Left lung (tissue), 14 donors: ENCODE results near the gene PI4KA. TPM values are rescaled to one million over a fixed set of nuclear protein-coding genes. Genes with fewer than 3 reads are reported as not detected.

Source experiments
- ATAC-seq: fragments of 200-7000 bp; cut with Tn5 transposase; one replicate; pipeline ENCODE4 v1.9.1; 2020; ENCODE audit warnings: moderate library complexity
- DNase-seq, 4 donors: peaks; one replicate each; pipeline ENCODE4 v3.0.0-alpha.2; 2013 to 2020
- H3K27ac ChIP-seq, 2 donors: fragments of 200-600 bp; sonication (generic) in 1 of 2; one replicate each; pipeline versions ENCODE4 v1.5.0 to v1.8.0; 2020 to 2021
- H3K27me3 ChIP-seq, 2 donors: fragments of 200-600 bp; sonication (generic) in 1 of 2; one replicate each; pipeline versions ENCODE4 v1.5.0 to v1.8.0; 2020 to 2021
- H3K36me3 ChIP-seq, 2 donors: fragments of 200-600 bp; sonication (generic) in 1 of 2; one replicate each; pipeline versions ENCODE4 v1.5.0 to v1.8.0; 2020 to 2021
- H3K4me1 ChIP-seq, 2 donors: fragments of 200-600 bp; one replicate each; pipeline ENCODE4 v1.8.0; 2021
- H3K4me3 ChIP-seq, 2 donors: fragments of 200-600 bp; sonication (generic) in 1 of 2; one replicate each; pipeline versions ENCODE4 v1.5.0 to v1.8.0; 2020 to 2021; ENCODE audit warnings: mild to moderate bottlenecking in 1 of 2
- H3K9me3 ChIP-seq, 2 donors: fragments of 200-600 bp; sonication (generic) in 1 of 2; one replicate each; pipeline versions ENCODE4 v1.5.0 to v1.8.0; 2020 to 2021
- intact Hi-C, 2 donors: fragments of 100-400 bp; cut with DNase I; formaldehyde crosslinking; loops; one replicate each; pipeline versions ENCODE4 v1.11.2 to v1.14.2; 2022
- long read RNA-seq, 12 donors: library from polyadenylated mRNA in 2 of 12; unstranded in 2 of 12; transcript quantifications; one replicate each; pipeline ENCODE4 v2.0.0 and lab custom pipeline, GENCODE V29; 2019 to 2026
- polyA plus RNA-seq, 6 donors: library from polyadenylated mRNA; unstranded; fragments of 120-200 nt; gene quantifications; one replicate each; pipeline ENCODE4 v1.2.1, GENCODE V29; 2013; ENCODE audit not compliant: insufficient read length in 6 of 6
- total RNA-seq, 2 donors: library from RNA; stranded (reverse); fragmentation: NEBNext Ultra II Directional; extraction: Animal tissue kit (Norgen Biotek cat#: 25700); gene quantifications; one replicate each; pipeline ENCODE4 v1.2.1, GENCODE V29; 2021
- TF ChIP-seq, protein P1 (sequence below), 2 donors: fragments of 200-600 bp; sonication (generic) in 1 of 2; IDR thresholded peaks; one replicate each; pipeline versions ENCODE4 v1.5.0 to v1.8.0; 2021; ENCODE audit warnings: antibody characterized with exemption in 2 of 2
- donor health status: DM: no; HTN: yes; CAD: no.
- donor health status: DM: no; HTN: no; CAD: no.

Gene PI4KA
- total RNA-seq: 100 to 1,000 TPM in 1 of 2 donors, 10 to 100 TPM in 1; 86.7 to 108 TPM
- 10 to 100 TPM; 60.5 to 80.7 (median 68.9) TPM for polyA plus RNA-seq
- long read RNA-seq, donor 1, partial matches to known transcripts: 106 of 106 reads
- long read RNA-seq, donor 1, other reads (novel, unspliced or antisense): 0 of 106 reads
- long read RNA-seq, donor 2, partial matches to known transcripts: 86 of 89 reads
- long read RNA-seq, donor 2, other reads (novel, unspliced or antisense): 0 of 89 reads
- long read RNA-seq, donor 3, full-length matches to known transcripts: 2 of 8 reads
- long read RNA-seq, donor 3, partial matches to known transcripts: 6 of 8 reads
- long read RNA-seq, donor 3, other reads (novel, unspliced or antisense): 0 of 8 reads
- long read RNA-seq, donor 4, partial matches to known transcripts: 5 of 5 reads
- long read RNA-seq, donor 4, other reads (novel, unspliced or antisense): 0 of 5 reads
- long read RNA-seq, donor 5, partial matches to known transcripts: 46 of 55 reads
- long read RNA-seq, donor 5, other reads (novel, unspliced or antisense): 9 of 55 reads
- long read RNA-seq, donor 6, partial matches to known transcripts: 7 of 8 reads
- long read RNA-seq, donor 6, other reads (novel, unspliced or antisense): 0 of 8 reads
- long read RNA-seq, donor 7: 0 reads
- long read RNA-seq, donor 8, partial matches to known transcripts: 55 of 76 reads
- long read RNA-seq, donor 8, other reads (novel, unspliced or antisense): 20 of 76 reads
- long read RNA-seq, donor 9: 0 reads
- long read RNA-seq, donor 10, partial matches to known transcripts: 3 of 5 reads
- long read RNA-seq, donor 10, other reads (novel, unspliced or antisense): 2 of 5 reads
- long read RNA-seq, donor 11, full-length matches to known transcripts: 6 of 108 reads
- long read RNA-seq, donor 11, partial matches to known transcripts: 102 of 108 reads
- long read RNA-seq, donor 11, other reads (novel, unspliced or antisense): 0 of 108 reads
- long read RNA-seq, donor 12, partial matches to known transcripts: 7 of 7 reads
- long read RNA-seq, donor 12, other reads (novel, unspliced or antisense): 0 of 7 reads

DNA sequence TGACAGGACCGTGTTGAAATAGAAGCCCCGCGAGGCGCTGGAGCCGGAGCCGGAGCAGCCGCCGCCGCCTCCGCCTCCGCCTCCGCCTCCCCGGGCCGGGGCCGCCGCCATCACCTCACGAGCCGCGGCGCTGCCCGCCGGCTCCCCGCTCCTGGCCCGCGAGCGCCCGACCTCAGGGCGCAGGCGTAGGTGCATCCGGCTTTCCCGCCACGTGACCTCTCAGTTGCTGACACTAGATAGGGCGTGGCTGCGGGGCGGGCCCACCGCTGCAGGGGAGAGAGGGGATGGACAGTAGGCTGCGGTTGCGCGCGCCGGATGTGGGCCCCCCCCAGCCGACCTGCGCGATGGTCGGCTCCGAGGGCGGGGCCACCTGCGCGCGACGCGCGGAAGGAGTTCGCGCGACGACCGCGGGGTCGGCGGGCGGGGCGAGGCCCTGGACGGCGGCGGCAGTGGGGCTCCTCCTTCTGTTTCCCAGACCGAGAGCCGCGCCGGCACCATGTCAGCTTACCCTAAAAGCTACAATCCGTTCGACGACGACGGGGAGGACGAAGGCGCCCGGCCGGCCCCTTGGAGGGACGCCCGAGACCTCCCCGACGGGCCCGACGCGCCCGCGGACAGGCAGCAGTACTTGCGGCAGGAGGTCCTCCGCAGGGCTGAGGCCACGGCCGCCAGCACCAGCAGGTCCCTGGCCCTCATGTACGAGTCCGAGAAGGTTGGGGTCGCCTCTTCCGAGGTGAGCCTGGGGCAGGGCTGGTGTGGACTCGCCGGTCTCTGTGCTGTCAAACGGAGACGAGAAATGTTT, at the start of gene PI4KA, which contains the start of gene SNAP29:
Gene PI4KA (minus strand): TSS at position 197 of the 802 bp plus-strand sequence. CDS start 86 bp downstream, at position 111.
Gene SNAP29 (plus strand): TSS at position 393 of the 802 bp plus-strand sequence. CDS start 104 bp downstream, at position 497.
- H3K27ac ChIP-seq: peak within 1 kb of the TSS; percentile 90 to 91
- H3K9me3 ChIP-seq: no peaks in the 10 kb centered on the region
- H3K36me3 ChIP-seq: peaks cover 0 to 7% of the 10 kb centered on the region in 2 donors
- peak within 1 kb of the TSS; percentile 74 to 75 for H3K4me3 ChIP-seq
- TF ChIP-seq, protein P1, sequence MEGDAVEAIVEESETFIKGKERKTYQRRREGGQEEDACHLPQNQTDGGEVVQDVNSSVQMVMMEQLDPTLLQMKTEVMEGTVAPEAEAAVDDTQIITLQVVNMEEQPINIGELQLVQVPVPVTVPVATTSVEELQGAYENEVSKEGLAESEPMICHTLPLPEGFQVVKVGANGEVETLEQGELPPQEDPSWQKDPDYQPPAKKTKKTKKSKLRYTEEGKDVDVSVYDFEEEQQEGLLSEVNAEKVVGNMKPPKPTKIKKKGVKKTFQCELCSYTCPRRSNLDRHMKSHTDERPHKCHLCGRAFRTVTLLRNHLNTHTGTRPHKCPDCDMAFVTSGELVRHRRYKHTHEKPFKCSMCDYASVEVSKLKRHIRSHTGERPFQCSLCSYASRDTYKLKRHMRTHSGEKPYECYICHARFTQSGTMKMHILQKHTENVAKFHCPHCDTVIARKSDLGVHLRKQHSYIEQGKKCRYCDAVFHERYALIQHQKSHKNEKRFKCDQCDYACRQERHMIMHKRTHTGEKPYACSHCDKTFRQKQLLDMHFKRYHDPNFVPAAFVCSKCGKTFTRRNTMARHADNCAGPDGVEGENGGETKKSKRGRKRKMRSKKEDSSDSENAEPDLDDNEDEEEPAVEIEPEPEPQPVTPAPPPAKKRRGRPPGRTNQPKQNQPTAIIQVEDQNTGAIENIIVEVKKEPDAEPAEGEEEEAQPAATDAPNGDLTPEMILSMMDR (IDR thresholded peaks at IDR 0.05): peak; percentile 16 to 51
- DNase-seq (peak; percentile 95 to 100 (median 99)), ATAC-seq (peak; percentile 97)
- intact Hi-C loops: no loop called here
- H3K27me3 ChIP-seq: no peaks in the 10 kb centered on the region
- H3K4me1 ChIP-seq: peaks cover 17 to 70% of the 10 kb centered on the region in 2 donors

DNA sequence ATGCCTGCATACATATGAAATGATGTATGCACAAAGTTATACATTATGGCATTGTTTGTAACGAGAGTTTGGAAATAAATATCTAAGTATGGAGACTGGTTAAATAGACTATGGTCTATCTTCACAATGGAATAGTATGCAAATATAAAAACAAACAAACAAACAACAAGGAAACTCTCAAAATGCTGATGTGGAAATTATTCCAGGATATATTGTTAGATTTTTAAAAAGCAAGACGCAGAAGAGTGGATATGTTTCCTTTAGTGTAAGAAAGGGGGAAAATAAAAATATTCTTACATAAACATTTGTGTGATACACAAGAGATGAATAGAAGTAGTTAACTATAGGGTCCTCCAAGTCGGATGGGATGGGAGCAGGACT, 47.8 kb upstream of the PI4KA start:
- intact Hi-C loops: no loop called here
- H3K4me1 ChIP-seq: peaks cover 0 to 17% of the 10 kb centered on the region in 2 donors
- no peaks in the 10 kb centered on the region for H3K27me3 ChIP-seq
- ATAC-seq (no peak), DNase-seq (no peak)
- no peaks in the 10 kb centered on the region for H3K36me3 ChIP-seq
- no peak overlapping the region for H3K27ac ChIP-seq
- no peaks in the 10 kb centered on the region for H3K9me3 ChIP-seq
- H3K4me3 ChIP-seq: no peak overlapping the region
- TF ChIP-seq, protein P1 (IDR thresholded peaks at IDR 0.05): no peak

DNA sequence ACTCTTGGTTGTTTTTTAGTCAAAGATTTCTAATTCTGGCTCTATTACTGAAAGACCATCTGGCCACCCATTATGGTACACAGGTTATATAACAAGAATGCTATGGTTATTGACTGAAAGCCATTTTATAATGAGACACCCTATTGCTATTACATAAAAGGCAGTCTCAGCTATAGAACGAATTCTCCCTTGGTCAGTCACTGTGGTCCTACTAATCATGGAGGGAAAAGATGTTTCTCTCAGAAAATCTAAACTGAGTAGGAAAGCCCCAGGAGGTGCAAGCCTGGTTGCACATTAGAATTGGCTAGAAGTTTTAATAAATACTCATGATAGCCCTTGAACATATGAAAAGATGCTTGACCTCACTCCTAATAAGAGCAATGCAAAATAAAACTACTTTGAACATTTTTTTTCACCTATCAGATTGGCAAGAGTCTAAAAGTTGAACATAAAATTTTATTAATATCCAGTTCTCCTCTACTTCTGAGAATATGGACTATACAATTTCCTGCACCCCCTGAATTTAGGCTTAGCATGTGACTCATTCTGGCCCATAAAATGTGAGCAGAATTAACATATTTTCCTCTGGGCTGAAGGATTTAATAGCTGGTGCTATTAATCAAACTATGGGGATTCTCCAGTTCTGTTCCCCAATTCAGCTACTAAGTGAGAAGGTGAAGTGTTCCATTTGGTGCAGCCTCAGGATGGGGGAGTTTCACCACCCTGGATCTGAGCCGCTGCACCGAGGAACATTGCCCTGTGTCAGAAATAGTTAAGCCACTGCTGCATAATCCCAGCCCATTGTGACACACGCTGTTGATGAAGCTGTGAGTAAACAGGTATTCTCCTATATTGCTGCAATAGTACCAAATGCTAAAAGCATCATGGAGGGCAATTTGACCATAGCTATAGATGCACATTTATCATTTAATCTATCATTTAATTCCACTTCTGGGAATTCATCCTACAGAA, 47.1 kb upstream of the PI4KA start:
- TF ChIP-seq, protein P1 (IDR thresholded peaks at IDR 0.05): no peak
- intact Hi-C loops: no loop called here
- peak; percentile 51 for ATAC-seq

DNA sequence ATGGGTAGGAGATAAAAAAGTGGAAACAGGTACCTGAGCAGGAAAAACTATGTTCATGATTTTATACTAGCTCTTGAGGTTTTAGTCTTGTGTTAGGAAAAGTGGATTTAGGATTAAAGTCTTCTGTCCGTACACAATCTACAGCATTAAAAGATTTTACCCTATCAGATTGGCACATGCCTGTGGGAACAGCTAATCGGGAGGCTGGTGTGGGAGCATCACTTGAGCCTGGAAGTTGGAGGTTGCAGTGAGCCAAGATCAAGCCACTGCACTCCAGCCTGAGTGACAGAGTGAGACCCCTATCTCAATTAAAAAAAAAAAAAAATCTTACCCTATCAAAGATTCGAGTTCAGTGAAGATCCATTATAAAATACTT, 46.4 kb upstream of the PI4KA start:
- intact Hi-C loops: no loop called here
- Histone ChIP-seq H3K27ac (peak overlapping the region in 1 of 2 donors; percentile 29), H3K4me1 (peaks cover 0 to 17% of the 10 kb centered on the region in 2 donors), H3K9me3 (no peaks in the 10 kb centered on the region), H3K27me3 (no peaks in the 10 kb centered on the region), H3K4me3 (no peak overlapping the region), H3K36me3 (no peaks in the 10 kb centered on the region)
- DNase-seq: no peak
- TF ChIP-seq, protein P1 (IDR thresholded peaks at IDR 0.05): no peak
- no peak for ATAC-seq

More for the DNA sequence above, 47.1 kb upstream of the PI4KA start:
- H3K27me3 ChIP-seq: no peaks in the 10 kb centered on the region
- no peaks in the 10 kb centered on the region for H3K36me3 ChIP-seq
- H3K9me3 ChIP-seq: no peaks in the 10 kb centered on the region
- peak overlapping the region in 1 of 2 donors; percentile 29 for H3K27ac ChIP-seq
- DNase-seq: no peak
- H3K4me1 ChIP-seq: peaks cover 0 to 17% of the 10 kb centered on the region in 2 donors
- no peak overlapping the region for H3K4me3 ChIP-seq
